DOHH2 (cell line): ENCODE measurements around the gene RAE1.
A peak's percentile ranks its signal among the peaks of the same experiment; 100 is the strongest.

ENCODE experiments used
- H3F3A ChIP-seq: fragments of 200-600 bp; sonication (generic), shearing (Covaris generic); 2 replicates; pipeline ENCODE4 v1.6.0; 2016; ENCODE audit warnings: antibody characterized with exemption, mild to moderate bottlenecking; ENCODE audit not compliant: control insufficient read depth, insufficient read depth
- H3K27ac ChIP-seq: fragments of 200-600 bp; sonication (generic); 2 replicates; pipeline ENCODE4 v1.5.1; 2014; ENCODE audit warnings: low read depth, mild to moderate bottlenecking, low read length, moderate library complexity
- H3K27me3 ChIP-seq: fragments of 200-600 bp; sonication (generic); 2 replicates; pipeline ENCODE4 v1.6.1; 2014; ENCODE audit warnings: mild to moderate bottlenecking, low read length, mixed read lengths; ENCODE audit not compliant: control insufficient read depth
- H3K36me3 ChIP-seq: fragments of 200-600 bp; sonication (generic); 2 replicates; pipeline ENCODE4 v1.6.1; 2014; ENCODE audit warnings: mild to moderate bottlenecking, low read length, moderate library complexity, mixed read lengths; ENCODE audit not compliant: control insufficient read depth
- H3K4me1 ChIP-seq: fragments of 200-600 bp; sonication (generic); 2 replicates; pipeline ENCODE4 v1.6.1; 2014; ENCODE audit warnings: mild to moderate bottlenecking, low read length, mixed read lengths; ENCODE audit not compliant: control insufficient read depth
- H3K4me2 ChIP-seq: fragments of 200-600 bp; sonication (generic); 2 replicates; pipeline ENCODE4 v1.6.0; 2014; ENCODE audit warnings: mild to moderate bottlenecking, low read length, moderate library complexity
- H3K4me3 ChIP-seq: fragments of 200-600 bp; sonication (generic); 2 replicates; pipeline ENCODE4 v1.5.1; 2014; ENCODE audit warnings: mild to moderate bottlenecking, low read length, mixed read lengths
- H3K79me2 ChIP-seq: fragments of 200-600 bp; sonication (generic); 2 replicates; pipeline ENCODE4 v1.6.1; 2014; ENCODE audit warnings: mild to moderate bottlenecking, low read length, mixed read lengths; ENCODE audit not compliant: control insufficient read depth
- H3K9me2 ChIP-seq: fragments of 200-600 bp; sonication (generic); replicated peaks from 2 replicates; pipeline ENCODE4 v1.6.1; 2014; ENCODE audit warnings: mild to moderate bottlenecking, low read length, mixed read lengths; ENCODE audit not compliant: control insufficient read depth
- H3K9me3 ChIP-seq: fragments of 200-600 bp; sonication (generic); 2 replicates; pipeline ENCODE4 v1.6.1; 2014; ENCODE audit warnings: antibody characterized with exemption, low read length, mixed read lengths; ENCODE audit not compliant: control insufficient read depth, insufficient read depth
- H4K20me1 ChIP-seq: fragments of 200-600 bp; sonication (generic); 2 replicates; pipeline ENCODE4 v1.6.0; 2014; ENCODE audit warnings: low read depth, mild to moderate bottlenecking, antibody characterized with exemption, low read length, moderate library complexity; ENCODE audit not compliant: control insufficient read depth, insufficient read depth
- CTCF ChIP-seq: fragments of 200-600 bp; sonication (generic); IDR thresholded peaks from one replicate; pipeline ENCODE4 v1.5.1; 2014; ENCODE audit warnings: antibody characterized with exemption, mild to moderate bottlenecking, low read depth, low read length; ENCODE audit not compliant: poor library complexity, severe bottlenecking
- EZH2phosphoT487 ChIP-seq: fragments of 200-600 bp; sonication (generic); IDR thresholded peaks from 2 replicates; pipeline ENCODE4 v1.6.1; 2017; ENCODE audit warnings: borderline replicate concordance, mild to moderate bottlenecking, antibody characterized with exemption, low read length, moderate library complexity, mixed read lengths

Gene RAE1

GRCh38 chr20:57319584-57319983, 31.5 kb upstream of the RAE1 start:
- peak overlapping the region; percentile 36 for H3K4me3 ChIP-seq
- no peaks in the 10 kb centered on the region for H3K9me2 ChIP-seq
- H3K4me1 ChIP-seq: peaks cover 97% of the 10 kb centered on the region
- H3K79me2 ChIP-seq: peaks cover 32% of the 10 kb centered on the region
- H4K20me1 ChIP-seq: no peaks in the 10 kb centered on the region
- H3K27ac ChIP-seq: peak overlapping the region; percentile 99
- H3K27me3 ChIP-seq: no peaks in the 10 kb centered on the region
- TF ChIP-seq CTCF (no peak), EZH2phosphoT487 (no peak)
- H3K36me3 ChIP-seq: peaks cover 5% of the 10 kb centered on the region
- H3K4me2 ChIP-seq: peak overlapping the region; percentile 94
- H3F3A ChIP-seq: peaks cover 66% of the 10 kb centered on the region
- H3K9me3 ChIP-seq: no peaks in the 10 kb centered on the region

GRCh38 chr20:57320358-57320757, 30.7 kb upstream of the RAE1 start:
- peak overlapping the region; percentile 94 for H3K4me2 ChIP-seq
- no peaks in the 10 kb centered on the region for H3K9me3 ChIP-seq
- peak overlapping the region; percentile 99 for H3K27ac ChIP-seq
- TF ChIP-seq CTCF: no peak
- H3K9me2 ChIP-seq: no peaks in the 10 kb centered on the region
- H3K27me3 ChIP-seq: no peaks in the 10 kb centered on the region
- peaks cover 97% of the 10 kb centered on the region for H3K4me1 ChIP-seq
- peaks cover 66% of the 10 kb centered on the region for H3F3A ChIP-seq
- H3K79me2 ChIP-seq: peaks cover 39% of the 10 kb centered on the region
- H4K20me1 ChIP-seq: no peaks in the 10 kb centered on the region
- peak overlapping the region; percentile 36 for H3K4me3 ChIP-seq
- H3K36me3 ChIP-seq: peaks cover 5% of the 10 kb centered on the region

GRCh38 chr20:57321142-57321541, 29.9 kb upstream of the RAE1 start:
- no peaks in the 10 kb centered on the region for H3K27me3 ChIP-seq
- peaks cover 71% of the 10 kb centered on the region for H3F3A ChIP-seq
- H3K9me3 ChIP-seq: no peaks in the 10 kb centered on the region
- peak overlapping the region; percentile 99 for H3K27ac ChIP-seq
- H3K4me2 ChIP-seq: peak overlapping the region; percentile 94
- no peaks in the 10 kb centered on the region for H3K9me2 ChIP-seq
- 0 out of 2 replicates have a peak overlapping the region, but pooled peaks have one; percentile 23 for H3K4me3 ChIP-seq
- no peaks in the 10 kb centered on the region for H4K20me1 ChIP-seq
- H3K79me2 ChIP-seq: peaks cover 40% of the 10 kb centered on the region
- peaks cover 97% of the 10 kb centered on the region for H3K4me1 ChIP-seq
- no peak for TF ChIP-seq EZH2phosphoT487
- no peak for TF ChIP-seq CTCF
- H3K36me3 ChIP-seq: peaks cover 5% of the 10 kb centered on the region
